Embryonic facial prominence (tissue), 1 donor: ENCODE results near the gene COX14.
"Not testable (repeated sequence)": the region's sequence is repeated elsewhere in the genome, so short reads cannot be mapped to it uniquely, and the experiment has no call there.

Experiments used
- DNase-seq: peaks from one replicate; pipeline ENCODE4 v3.0.0-alpha.2; 2016; ENCODE audit errors: extremely low spot score

COX14 gene

GRCh38 chr12:50111693-50112455 is at the start of gene COX14:
TSS of gene COX14 (plus strand) at chr12:50112236. CDS start at chr12:50120044, 7,808 bp downstream.
- DNase-seq, result peak; percentile 99

DNA sequence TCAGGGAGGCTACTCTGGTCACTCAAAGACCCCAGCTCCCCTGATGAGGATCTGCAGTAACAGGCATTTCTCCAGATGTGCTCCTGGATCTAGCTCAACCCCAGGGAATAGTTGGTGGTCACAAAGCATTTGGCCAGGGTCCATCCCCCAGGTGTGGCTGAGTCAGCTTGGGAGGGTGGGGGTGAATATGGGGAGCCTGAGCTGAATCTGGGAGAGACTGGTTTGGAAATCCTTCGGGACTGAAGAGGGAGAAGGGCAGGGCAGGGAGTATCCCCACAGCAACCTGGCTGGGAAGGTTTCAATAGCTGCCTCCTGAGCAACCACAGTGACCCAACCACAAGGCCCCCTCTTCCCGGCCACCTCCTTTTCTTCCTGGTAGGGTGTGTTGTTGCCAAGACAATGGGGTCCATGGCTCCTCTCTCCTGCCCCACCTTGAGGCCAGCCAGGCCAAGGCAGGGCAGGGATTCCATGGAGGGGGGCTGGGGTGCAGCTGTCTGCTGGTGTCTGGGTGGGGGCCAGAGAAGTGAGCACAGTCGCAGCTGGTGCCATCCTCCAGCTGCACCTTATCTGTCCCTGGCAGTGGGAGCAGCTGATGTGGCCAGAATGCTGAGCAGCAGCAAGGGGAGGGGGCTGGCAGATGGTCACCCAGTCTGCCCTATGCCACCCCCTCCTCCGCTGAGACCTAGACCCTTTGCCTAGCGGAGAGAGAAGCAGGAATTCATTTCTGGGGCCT is 49.1 kb upstream of the COX14 start:
- DNase-seq, result no peak

DNA sequence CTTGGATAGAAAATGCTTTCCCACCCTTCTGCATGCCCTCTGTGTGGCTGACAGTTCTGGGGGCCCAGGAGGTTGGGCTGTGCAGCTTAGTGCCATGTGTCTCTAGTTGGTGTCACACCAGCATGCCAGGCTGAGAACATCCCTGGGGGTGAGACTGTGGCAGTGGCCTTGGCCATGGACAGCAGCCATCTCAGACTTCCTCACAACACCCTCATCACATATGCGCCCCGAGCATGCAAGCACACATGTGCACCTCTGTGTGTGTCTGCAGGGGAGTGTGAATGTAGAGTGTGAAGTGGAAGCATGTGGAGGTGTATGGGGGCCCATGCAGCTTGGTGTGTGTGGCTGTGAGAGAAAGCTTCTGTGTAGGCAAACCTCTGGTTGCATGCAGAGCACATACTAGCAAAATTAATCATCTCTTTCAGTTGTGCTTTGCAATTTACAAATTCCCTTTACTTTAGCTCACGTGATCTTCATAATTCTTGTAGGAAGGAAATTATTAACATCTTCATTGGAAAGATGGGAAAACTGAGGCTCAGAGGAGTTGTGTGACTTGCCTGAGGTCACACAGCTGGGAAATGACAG is 46.2 kb upstream of the COX14 start:
- no peak for DNase-seq

GRCh38 chr12:50066402-50066801 is 45.6 kb upstream of the COX14 start:
- DNase-seq, result no peak

GRCh38 chr12:50069069-50069468 is 43.0 kb upstream of the COX14 start:
- DNase-seq, result no peak

DNA sequence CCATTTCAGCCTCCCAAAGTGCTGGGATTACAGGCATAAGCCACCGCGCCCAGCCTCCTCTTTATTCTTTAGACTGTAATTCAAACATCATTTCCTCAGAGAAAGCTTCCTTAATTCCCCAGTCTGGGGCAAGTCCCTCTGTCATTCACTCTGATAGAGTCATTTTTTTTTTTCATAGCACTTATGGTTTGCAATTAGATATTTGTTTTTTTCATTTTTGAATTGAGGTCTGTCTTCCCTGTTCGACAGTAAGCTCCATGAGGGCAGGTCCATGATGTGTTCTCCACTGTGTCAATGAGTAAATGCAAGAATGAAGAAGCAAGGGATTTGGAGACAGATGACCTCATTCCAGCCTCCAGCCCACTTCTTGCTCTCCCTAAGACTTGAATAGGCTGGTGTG is 42.5 kb upstream of the COX14 start:
- no peak for DNase-seq

DNA sequence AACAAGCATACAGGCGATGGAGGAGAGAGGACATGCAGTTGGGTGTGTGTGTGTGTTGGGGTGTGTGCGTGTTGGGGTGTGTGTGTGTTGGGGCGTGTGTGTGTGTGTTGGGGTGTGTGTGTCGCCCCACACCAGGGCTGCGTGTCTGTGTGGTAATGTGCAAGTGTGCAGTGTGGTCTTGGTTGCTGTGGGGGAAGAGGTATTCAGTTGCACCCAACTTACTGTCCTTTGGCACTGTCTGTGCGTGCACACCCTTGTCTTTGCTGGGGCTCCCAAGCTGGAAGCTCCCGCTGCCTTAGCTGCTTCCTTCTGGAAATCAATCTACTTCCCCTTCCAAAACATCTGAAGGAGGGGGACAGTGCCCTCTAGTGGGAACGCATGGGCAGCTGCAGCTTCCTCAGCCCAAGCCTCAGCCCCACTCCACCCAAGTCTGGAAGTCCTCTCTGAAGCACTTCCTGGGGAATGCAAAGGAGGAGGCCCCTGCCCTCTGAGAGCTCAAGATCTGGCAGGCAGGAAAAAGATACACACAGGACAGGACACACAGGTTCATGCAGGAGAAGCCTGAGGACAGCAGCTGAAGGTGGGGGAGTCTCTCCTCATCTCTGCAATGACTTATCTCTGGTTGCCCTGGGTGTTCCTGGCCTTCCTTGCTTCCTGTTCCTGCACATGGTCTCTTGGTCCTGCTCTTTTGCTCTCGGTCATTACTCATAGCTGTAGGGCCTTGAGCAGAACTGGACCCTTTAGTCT is 41.5 kb upstream of the COX14 start:
- peak; percentile 42 for DNase-seq

DNA sequence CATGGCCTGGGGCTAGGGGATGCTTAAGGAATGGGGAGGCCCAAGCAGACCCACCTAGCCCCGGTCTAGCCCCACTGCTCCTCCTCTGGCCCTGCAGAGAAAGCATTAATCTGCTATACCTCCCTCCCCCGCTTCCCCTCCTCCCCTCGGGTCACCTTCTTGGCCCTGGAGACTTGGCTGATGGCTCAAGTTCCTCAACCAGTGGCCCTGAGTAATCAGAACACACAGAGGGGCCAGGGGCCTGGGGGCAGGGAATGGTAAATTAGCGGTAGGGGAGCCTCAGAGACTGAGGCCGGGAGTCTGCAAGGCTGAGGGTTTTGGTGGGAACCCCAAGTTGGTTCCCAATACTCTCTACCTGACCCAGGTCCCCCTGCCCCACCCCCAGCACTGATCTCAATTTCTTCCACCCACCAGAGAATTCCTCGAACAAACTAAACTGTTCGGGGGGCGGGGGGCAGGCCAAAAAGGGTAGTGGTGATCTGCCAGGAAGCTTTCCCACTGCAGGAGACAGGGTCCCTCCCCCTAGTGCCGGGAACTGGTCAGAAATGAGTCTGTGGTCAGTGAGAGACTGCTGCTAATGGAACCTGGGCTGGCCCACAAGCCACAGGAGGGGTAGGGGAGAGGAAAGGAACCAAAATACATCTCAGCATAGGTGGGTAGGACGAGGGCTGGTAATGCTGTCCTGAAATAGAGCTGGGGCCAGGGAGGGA is 39.7 kb upstream of the COX14 start:
- DNase-seq, result no peak

DNA sequence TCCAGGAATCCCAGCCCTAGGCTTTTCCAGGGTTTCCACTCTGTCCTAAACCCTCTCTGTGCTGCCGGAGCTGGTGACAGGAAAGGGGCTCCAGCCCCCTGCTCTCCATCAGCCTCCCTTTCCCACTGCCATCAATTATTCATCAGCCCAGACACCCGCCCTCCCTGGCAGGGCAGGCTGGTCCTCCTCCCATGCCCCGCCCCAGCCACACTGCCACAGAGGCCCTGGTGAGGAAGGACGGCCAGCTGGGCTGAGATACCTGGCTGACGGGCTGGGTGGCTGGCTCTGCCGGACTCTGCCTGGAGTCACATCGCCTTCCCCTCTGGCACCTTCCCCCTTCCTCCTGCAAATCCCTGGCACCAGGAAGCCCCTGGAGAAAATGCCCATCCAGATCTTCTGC is 38.8 kb upstream of the COX14 start:
- DNase-seq, result no peak

GRCh38 chr12:50073712-50074111 is 38.3 kb upstream of the COX14 start:
- no peak for DNase-seq

DNA sequence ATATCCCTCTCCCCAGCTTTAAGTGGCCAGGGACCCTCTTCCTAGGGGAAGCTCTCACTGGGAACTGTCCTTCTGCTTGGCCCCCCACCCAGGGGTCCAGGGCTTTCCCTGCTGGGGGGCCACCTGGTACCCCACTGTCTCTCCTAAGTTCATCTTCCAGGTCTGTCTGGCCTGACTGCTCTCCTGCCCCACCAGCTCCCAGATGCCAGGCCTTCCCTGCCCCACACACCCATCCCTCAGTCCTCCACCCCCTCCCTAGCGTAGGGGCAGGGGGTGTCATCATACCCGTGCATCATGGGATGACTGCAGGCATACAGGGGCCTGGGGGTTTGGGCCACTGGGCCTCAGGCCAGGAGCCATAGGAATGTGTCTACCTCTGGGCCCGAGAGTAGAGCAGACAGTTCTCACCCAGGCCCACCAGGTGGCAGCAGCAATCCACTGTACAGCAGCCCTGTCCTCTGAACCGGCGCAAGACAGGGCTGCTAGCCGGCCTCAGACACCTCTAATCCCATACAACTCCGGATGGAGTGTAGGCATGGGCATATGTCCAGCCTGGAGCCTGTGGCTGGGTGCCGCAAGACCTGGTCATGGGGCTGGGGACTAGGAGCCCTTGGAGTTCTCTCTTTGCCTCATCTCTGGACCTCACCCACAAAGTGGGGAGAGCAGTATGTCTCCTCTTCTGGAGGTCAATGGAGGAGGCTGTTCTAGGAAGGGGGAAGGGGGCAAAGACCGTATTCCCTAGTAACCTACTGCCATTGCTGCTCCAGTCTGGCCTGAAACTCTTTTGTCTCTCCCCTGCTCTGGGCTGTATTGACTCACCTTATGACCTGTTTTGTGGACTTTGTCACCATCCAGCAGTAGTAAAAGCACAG is 36.9 kb upstream of the COX14 start:
- no peak for DNase-seq

DNA sequence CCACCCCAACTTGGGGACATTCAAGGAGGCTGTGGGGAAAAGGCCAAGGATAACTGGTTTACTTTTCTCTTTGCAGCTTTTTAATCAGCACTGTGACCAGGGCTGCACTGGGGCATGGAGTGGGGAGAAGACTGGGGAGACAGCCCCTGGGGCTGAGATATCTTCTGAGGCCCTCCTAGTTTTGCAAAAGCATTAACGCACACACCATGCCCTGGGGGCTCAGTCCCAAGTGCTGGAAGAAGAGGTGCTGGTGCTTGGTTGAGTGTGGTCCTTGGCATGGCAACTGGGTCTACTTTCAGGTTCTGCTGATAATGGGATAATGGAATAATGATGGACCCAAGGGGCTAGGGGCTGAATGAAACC is 36.2 kb upstream of the COX14 start:
- no peak for DNase-seq

GRCh38 chr12:50077099-50077498 is 34.9 kb upstream of the COX14 start:
- no peak for DNase-seq

DNA sequence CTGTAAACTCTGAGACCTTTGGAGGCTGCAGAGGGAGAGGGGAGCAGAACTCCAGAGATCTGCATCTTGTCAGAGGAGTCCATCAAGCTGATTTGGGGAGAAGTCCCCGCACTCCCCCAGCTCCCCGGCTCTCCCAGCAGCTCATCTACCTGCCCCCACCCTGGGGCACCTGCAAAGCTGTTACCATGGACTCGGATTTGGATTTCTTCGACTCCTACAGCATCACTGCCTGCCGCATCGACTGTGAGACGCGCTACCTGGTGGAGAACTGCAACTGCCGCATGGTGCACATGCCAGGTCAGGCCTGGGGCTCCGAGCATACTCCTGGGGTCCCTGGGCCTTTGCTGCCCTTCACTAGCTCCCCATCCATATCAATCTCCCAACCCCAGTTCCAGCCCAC is 33.8 kb upstream of the COX14 start:
- DNase-seq, result no peak

DNA sequence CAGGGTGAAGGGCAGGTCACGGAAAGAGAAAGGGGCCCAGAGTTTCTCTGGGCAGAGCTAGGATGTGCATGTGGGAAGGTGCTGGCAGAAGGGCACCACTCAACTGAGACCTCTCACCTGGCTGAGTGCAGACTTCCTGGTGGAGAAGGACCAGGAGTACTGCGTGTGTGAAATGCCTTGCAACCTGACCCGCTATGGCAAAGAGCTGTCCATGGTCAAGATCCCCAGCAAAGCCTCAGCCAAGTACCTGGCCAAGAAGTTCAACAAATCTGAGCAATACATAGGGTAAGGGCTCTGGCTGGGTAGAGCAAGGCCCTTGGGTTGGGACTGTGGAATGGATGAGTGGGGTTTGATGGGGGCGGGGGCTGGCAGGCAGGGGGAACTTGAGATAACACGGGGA is 32.3 kb upstream of the COX14 start:
- DNase-seq, result no peak

DNA sequence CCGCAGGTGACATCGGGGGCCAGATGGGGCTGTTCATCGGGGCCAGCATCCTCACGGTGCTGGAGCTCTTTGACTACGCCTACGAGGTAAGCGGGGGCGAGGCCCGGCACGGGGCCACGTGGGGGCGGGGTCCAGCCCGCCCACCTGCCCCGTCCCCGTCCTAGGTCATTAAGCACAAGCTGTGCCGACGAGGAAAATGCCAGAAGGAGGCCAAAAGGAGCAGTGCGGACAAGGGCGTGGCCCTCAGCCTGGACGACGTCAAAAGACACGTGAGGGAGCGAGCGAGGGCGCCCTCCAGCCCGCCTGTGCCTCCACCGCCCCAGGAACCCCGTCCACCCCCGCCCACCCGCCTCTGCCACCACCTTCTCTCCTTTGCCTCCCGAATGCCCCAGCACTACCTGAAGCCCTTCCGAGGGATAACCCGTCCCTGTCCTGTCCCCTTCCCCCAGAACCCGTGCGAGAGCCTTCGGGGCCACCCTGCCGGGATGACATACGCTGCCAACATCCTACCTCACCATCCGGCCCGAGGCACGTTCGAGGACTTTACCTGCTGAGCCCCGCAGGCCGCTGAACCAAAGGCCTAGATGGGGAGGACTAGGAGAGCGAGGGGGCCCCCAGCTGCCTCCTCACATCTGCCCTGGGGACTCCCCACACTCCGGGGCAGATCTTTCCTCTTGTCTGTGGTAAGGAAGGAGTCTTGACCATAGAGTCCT is 30.8 kb upstream of the COX14 start:
- DNase-seq, result no peak

DNA sequence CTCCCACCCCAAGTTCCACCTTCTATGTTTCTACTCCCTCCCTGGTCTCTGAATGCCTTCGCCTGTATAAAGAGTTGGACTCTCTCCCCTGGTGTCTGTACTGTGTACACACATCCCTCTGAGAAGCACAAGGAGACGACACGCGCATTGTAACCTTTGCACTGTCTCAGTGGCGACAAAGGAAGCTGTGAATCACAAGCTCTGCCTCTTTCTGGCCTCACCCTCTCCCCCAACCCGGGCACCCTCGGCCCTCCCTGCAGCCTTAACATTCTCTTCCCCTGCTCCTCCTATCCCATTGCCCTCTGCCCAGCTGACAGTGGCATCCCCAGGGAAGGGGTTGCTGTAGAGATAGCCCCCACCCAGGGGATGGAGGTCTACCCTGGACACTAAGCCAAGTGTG is 29.4 kb upstream of the COX14 start:
- no peak for DNase-seq

DNA sequence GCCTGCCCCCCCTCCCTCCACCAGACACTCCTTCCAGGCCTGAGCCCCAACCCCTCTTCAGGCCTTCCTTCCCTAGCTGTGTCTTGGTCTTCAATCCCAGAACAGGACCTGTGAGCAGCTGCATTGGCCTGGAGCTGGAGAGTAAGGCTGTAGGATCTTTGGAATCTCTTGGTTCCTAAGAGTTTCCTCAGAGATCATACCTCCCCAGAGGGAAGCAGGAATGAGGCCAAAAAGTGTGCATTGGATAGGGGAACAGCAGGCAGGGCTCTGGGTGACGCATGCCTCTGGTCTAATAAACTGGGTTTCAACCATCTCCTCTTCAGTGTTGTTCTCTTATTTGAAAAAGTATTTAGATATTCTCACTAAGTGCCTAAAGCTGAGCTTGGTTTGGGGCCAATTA is 28.7 kb upstream of the COX14 start:
- DNase-seq, result no peak

GRCh38 chr12:50084409-50084774 is 27.6 kb upstream of the COX14 start:
- not testable (repeated sequence) for DNase-seq
